Esophagus squamous epithelium (tissue), 4 donors: ENCODE measurements around the gene METTL24.

Experiments
- CTCF ChIP-seq, 6 experiments: fragments of 450-650 bp in 4 of 6; fragments of 200-600 bp in 2 of 6; sonication (generic) in 2 of 6; IDR thresholded peaks; one replicate each; pipeline ENCODE4 v1.5.1; 2016 to 2019; ENCODE audit warnings: antibody characterized with exemption in 6 of 6, mild to moderate bottlenecking in 4 of 6, moderate library complexity in 4 of 6
- POLR2A ChIP-seq, 4 donors: fragments of 450-650 bp; IDR thresholded peaks; one replicate each; pipeline ENCODE4 v1.6.1; 2017; ENCODE audit warnings: antibody characterized with exemption in 4 of 4, mild to moderate bottlenecking in 4 of 4, moderate library complexity in 3 of 4

- TF ChIP-seq CTCF (IDR thresholded peaks at IDR 0.05) (no peak), POLR2A (IDR thresholded peaks at IDR 0.05) (no peak)
Measured at GRCh38 chr6:110214338-110214737, 143.8 kb downstream of the METTL24 start.
